Measurements from ENCODE around the gene ARSH. TPM values are rescaled to one million over a fixed set of nuclear protein-coding genes. Genes with fewer than 3 reads are reported as not detected.

Gene ARSH
- total RNA-seq, 1 donor, result not detected

DNA sequence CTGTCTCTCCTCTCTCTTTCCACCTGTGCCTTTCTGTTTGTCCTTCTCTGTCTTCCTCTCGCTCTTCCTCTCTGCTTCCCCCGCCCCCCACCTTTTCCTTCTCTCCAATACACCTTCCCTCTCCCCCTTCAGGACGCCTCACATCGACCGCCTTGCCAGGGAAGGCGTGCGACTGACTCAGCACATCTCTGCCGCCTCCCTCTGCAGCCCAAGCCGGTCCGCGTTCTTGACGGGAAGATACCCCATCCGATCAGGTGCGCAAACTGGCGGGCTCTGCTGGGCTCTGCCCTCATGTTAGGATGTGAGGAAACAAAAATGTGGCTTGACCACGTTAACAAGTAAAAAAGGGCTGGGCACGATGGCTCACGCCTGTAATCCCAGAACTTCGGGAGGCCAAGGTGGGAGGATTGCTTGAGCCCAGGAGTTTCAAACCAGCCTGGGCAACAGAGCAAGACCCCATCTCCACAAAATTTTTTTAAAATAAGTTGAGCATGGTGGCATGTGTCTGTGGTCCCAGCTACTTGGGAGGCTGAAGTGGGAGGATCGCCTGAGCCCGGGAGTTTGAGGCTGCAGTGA is 70.2 kb downstream of the ARSH start:
- H3K9me3 ChIP-seq (ENCODE audit: low read depth, low read length), result no peaks in the 10 kb centered on the region
- H3K27me3 ChIP-seq (ENCODE audit: insufficient read depth, low read length), result no peaks in the 10 kb centered on the region
- H3K4me3 ChIP-seq (ENCODE audit: low read length), result no peak overlapping the region
- H3K4me1 ChIP-seq (ENCODE audit: insufficient read depth, low read length), result no peaks in the 10 kb centered on the region

Other genes with a start within 250 kb of the ARSH start
- not detected for gene GYG2, start 177.6 kb upstream of the ARSH start, total RNA-seq
- 7.3 TPM for gene ARSD, start 77.2 kb upstream of the ARSH start, total RNA-seq
- gene ARSF, start 34.9 kb downstream of the ARSH start, total RNA-seq, result not detected